Left lung (tissue), 10 donors: ENCODE measurements around the gene RAB6A. TPM values are rescaled to one million over a fixed set of nuclear protein-coding genes. Genes with fewer than 3 reads are reported as not detected.

ENCODE experiments used
- ATAC-seq: fragments of 200-7000 bp; cut with Tn5 transposase; one replicate; pipeline ENCODE4 v1.9.1; 2020; ENCODE audit warnings: moderate library complexity
- DNase-seq, 4 donors: peaks; one replicate each; pipeline ENCODE4 v3.0.0-alpha.2; 2013 to 2020
- H3K27ac ChIP-seq, 2 donors: fragments of 200-600 bp; sonication (generic) in 1 of 2; one replicate each; pipeline versions ENCODE4 v1.5.0 to v1.8.0; 2020 to 2021
- H3K27me3 ChIP-seq, 2 donors: fragments of 200-600 bp; sonication (generic) in 1 of 2; one replicate each; pipeline versions ENCODE4 v1.5.0 to v1.8.0; 2020 to 2021
- H3K36me3 ChIP-seq, 2 donors: fragments of 200-600 bp; sonication (generic) in 1 of 2; one replicate each; pipeline versions ENCODE4 v1.5.0 to v1.8.0; 2020 to 2021
- H3K4me1 ChIP-seq, 2 donors: fragments of 200-600 bp; one replicate each; pipeline ENCODE4 v1.8.0; 2021
- H3K4me3 ChIP-seq, 2 donors: fragments of 200-600 bp; sonication (generic) in 1 of 2; one replicate each; pipeline versions ENCODE4 v1.5.0 to v1.8.0; 2020 to 2021; ENCODE audit warnings: mild to moderate bottlenecking in 1 of 2
- H3K9me3 ChIP-seq, 2 donors: fragments of 200-600 bp; sonication (generic) in 1 of 2; one replicate each; pipeline versions ENCODE4 v1.5.0 to v1.8.0; 2020 to 2021
- CTCF ChIP-seq, 2 donors: fragments of 200-600 bp; sonication (generic) in 1 of 2; IDR thresholded peaks; one replicate each; pipeline versions ENCODE4 v1.5.0 to v1.8.0; 2021; ENCODE audit warnings: antibody characterized with exemption in 2 of 2
- intact Hi-C, 2 donors: fragments of 100-400 bp; cut with DNase I; formaldehyde crosslinking; loops; one replicate each; pipeline versions ENCODE4 v1.11.2 to v1.14.2; 2022
- polyA plus RNA-seq, 6 donors: library from polyadenylated mRNA; unstranded; fragments of 120-200 nt; gene quantifications; one replicate each; pipeline ENCODE4 v1.2.1, GENCODE V29; 2013; ENCODE audit not compliant: insufficient read length in 6 of 6
- total RNA-seq, 2 donors: library from RNA; stranded (reverse); fragmentation: NEBNext Ultra II Directional; extraction: Animal tissue kit (Norgen Biotek cat#: 25700); gene quantifications; one replicate each; pipeline ENCODE4 v1.2.1, GENCODE V29; 2021
- donor health status: DM: no; HTN: yes; CAD: no.
- donor health status: DM: no; HTN: no; CAD: no.

Gene RAB6A
- total and polyA plus RNA-seq, 8 donors: 93.7 to 150 (median 110) TPM

- TF ChIP-seq CTCF (IDR thresholded peaks at IDR 0.05): no peak
- no peaks in the 10 kb centered on the region for H3K36me3 ChIP-seq
- intact Hi-C loops: no loop called here
- no peak for ATAC-seq
- no peaks in the 10 kb centered on the region for H3K4me1 ChIP-seq
- H3K27ac ChIP-seq: no peak overlapping the region
- no peak for DNase-seq
- H3K9me3 ChIP-seq: no peaks in the 10 kb centered on the region
- H3K27me3 ChIP-seq: no peaks in the 10 kb centered on the region
- H3K4me3 ChIP-seq: no peak overlapping the region
Measured at GRCh38 chr11:73766763-73767162, 5.9 kb upstream of the RAB6A start.

- ATAC-seq: no peak
- no peak overlapping the region for H3K27ac ChIP-seq
- no peak for TF ChIP-seq CTCF (IDR thresholded peaks at IDR 0.05)
- H3K9me3 ChIP-seq: no peaks in the 10 kb centered on the region
- H3K4me1 ChIP-seq: peaks cover 11 to 23% of the 10 kb centered on the region in 2 donors
- intact Hi-C loops: no loop called here
- H3K36me3 ChIP-seq: no peaks in the 10 kb centered on the region
- no peak for DNase-seq
- no peaks in the 10 kb centered on the region for H3K27me3 ChIP-seq
- no peak overlapping the region for H3K4me3 ChIP-seq
Measured at GRCh38 chr11:73762732-73763131, 1.9 kb upstream of the RAB6A start.

- H3K4me1 ChIP-seq: peaks cover 11 to 35% of the 10 kb centered on the region in 2 donors
- H3K27me3 ChIP-seq: no peaks in the 10 kb centered on the region
- H3K27ac ChIP-seq: peak overlapping the region; percentile 84 to 99
- DNase-seq: no peak
- H3K4me3 ChIP-seq: peak overlapping the region; percentile 31 to 82
- TF ChIP-seq CTCF (IDR thresholded peaks at IDR 0.05): no peak
- H3K9me3 ChIP-seq: no peaks in the 10 kb centered on the region
- ATAC-seq: peak; percentile 4
- intact Hi-C loops: no loop called here
- H3K36me3 ChIP-seq: no peaks in the 10 kb centered on the region
Measured at GRCh38 chr11:73761403-73761945, 600 bp upstream of the RAB6A start.

- peak; percentile 45 for ATAC-seq
- H3K27me3 ChIP-seq: no peaks in the 10 kb centered on the region
- H3K4me3 ChIP-seq: peak overlapping the region; percentile 82 to 90
- intact Hi-C loops: no loop called here
- H3K9me3 ChIP-seq: no peaks in the 10 kb centered on the region
- H3K36me3 ChIP-seq: no peaks in the 10 kb centered on the region
- DNase-seq: peak; percentile 50 to 86 (median 66)
- H3K4me1 ChIP-seq: peaks cover 11 to 42% of the 10 kb centered on the region in 2 donors
- peak overlapping the region; percentile 99 for H3K27ac ChIP-seq
- TF ChIP-seq CTCF (IDR thresholded peaks at IDR 0.05): no peak
Measured at GRCh38 chr11:73760135-73760678, 667 bp downstream of the RAB6A start.

GRCh38 chr11:73759610-73760134, 1.2 kb downstream of the RAB6A start:
- peak in 2 of 4 donors; percentile 30 to 38 for DNase-seq
- no peak for ATAC-seq

More at GRCh38 chr11:73759610-73760134, 1.2 kb downstream of the RAB6A start:
- intact Hi-C loops: no loop called here
- no peaks in the 10 kb centered on the region for H3K27me3 ChIP-seq
- H3K4me3 ChIP-seq: peak overlapping the region; percentile 82 to 90
- H3K4me1 ChIP-seq: peaks cover 11 to 42% of the 10 kb centered on the region in 2 donors
- H3K9me3 ChIP-seq: no peaks in the 10 kb centered on the region
- no peaks in the 10 kb centered on the region for H3K36me3 ChIP-seq
- H3K27ac ChIP-seq: peak overlapping the region; percentile 99
- TF ChIP-seq CTCF (IDR thresholded peaks at IDR 0.05): no peak
